Activated CD8-positive, alpha-beta T cell treated with anti-CD3 and anti-CD28 coated beads for 36 hours (primary cell): Measurements from ENCODE around the gene HCLS1. TPM values are rescaled to one million over a fixed set of nuclear protein-coding genes. Genes with fewer than 3 reads are reported as not detected.

Experiments used
- ATAC-seq: fragments of 200-7000 bp; cut with Tn5 transposase; one replicate; pipeline ENCODE4 v1.10.0; 2021; ENCODE audit warnings: mild to moderate bottlenecking, moderate library complexity
- CTCF ChIA-PET: fragments of 350-600 bp; sonication (Branson Sonifier 250); formaldehyde crosslinking; loops from one replicate; lab custom pipeline; 2021; ENCODE audit warnings: antibody characterized with exemption; lab: Charles Lee
- POLR2A ChIA-PET: fragments of 350-600 bp; sonication (Branson Sonifier 250); formaldehyde crosslinking; loops from one replicate; lab custom pipeline; 2021; ENCODE audit warnings: antibody characterized with exemption; lab: Charles Lee
- DNase-seq: peaks from one replicate; pipeline ENCODE4 v3.0.0-alpha.2; 2020
- H3K27ac Mint-ChIP-seq: one replicate; pipeline ENCODE4 v1.8.0; 2021; ENCODE audit warnings: mild to moderate bottlenecking, mixed read lengths
- H3K27me3 Mint-ChIP-seq: one replicate; pipeline ENCODE4 v1.8.0; 2021; ENCODE audit warnings: mixed read lengths
- H3K36me3 Mint-ChIP-seq: one replicate; pipeline ENCODE4 v1.8.0; 2021; ENCODE audit warnings: low read depth, mixed read lengths
- H3K4me1 Mint-ChIP-seq: one replicate; pipeline ENCODE4 v1.8.0; 2021; ENCODE audit warnings: low read depth, mixed read lengths
- H3K4me3 Mint-ChIP-seq: one replicate; pipeline ENCODE4 v1.8.0; 2021; ENCODE audit warnings: mild to moderate bottlenecking, moderate library complexity, mixed read lengths
- H3K9me3 Mint-ChIP-seq: one replicate; pipeline ENCODE4 v1.8.0; 2021; ENCODE audit warnings: mixed read lengths
- CTCF ChIP-seq: fragments of 200-600 bp; IDR thresholded peaks from one replicate; pipeline ENCODE4 v1.8.0; 2022; ENCODE audit warnings: antibody characterized with exemption, mild to moderate bottlenecking
- intact Hi-C: fragments of 100-400 bp; cut with micrococcal nuclease; formaldehyde crosslinking; loops from one replicate; pipeline ENCODE4 v1.10.0; 2022
- total RNA-seq, 2 experiments: library from RNA; stranded (reverse); gene quantifications; one replicate each; pipeline ENCODE4 v1.2.3, GENCODE V29; 2021

Gene HCLS1
- total RNA-seq, 2 experiments from 2014 or later = 196 to 199 TPM

GRCh38 chr3:121627622-121628021, 33.1 kb downstream of the HCLS1 start:
- intact Hi-C loops = no loop called here
- TF ChIP-seq CTCF = no peak
- Mint-ChIP-seq H3K9me3 (no peaks in the 10 kb centered on the region), H3K4me1 (no peaks in the 10 kb centered on the region), H3K4me3 (no peak overlapping the region), H3K36me3 (peaks cover 33% of the 10 kb centered on the region), H3K27me3 (no peaks in the 10 kb centered on the region), H3K27ac (no peak overlapping the region)
- DNase-seq (no peak), ATAC-seq (no peak)
- ChIA-PET POLR2A (no interaction called here), CTCF (no interaction called here)

- no peak for TF ChIP-seq CTCF
- no peaks in the 10 kb centered on the region for H3K9me3 Mint-ChIP-seq
- intact Hi-C loops = no loop called here
- DNase-seq (no peak), ATAC-seq (no peak)
- no peaks in the 10 kb centered on the region for H3K4me1 Mint-ChIP-seq
- no peak overlapping the region for H3K4me3 Mint-ChIP-seq
- CTCF ChIA-PET = no interaction called here
- no peak overlapping the region for H3K27ac Mint-ChIP-seq
- peaks cover 29% of the 10 kb centered on the region for H3K36me3 Mint-ChIP-seq
- H3K27me3 Mint-ChIP-seq = no peaks in the 10 kb centered on the region
- POLR2A ChIA-PET = no interaction called here
Observed at GRCh38 chr3:121627211-121627610, 33.5 kb downstream of the HCLS1 start.

- Mint-ChIP-seq H3K36me3 (peaks cover 23% of the 10 kb centered on the region), H3K27me3 (no peaks in the 10 kb centered on the region), H3K9me3 (no peaks in the 10 kb centered on the region), H3K4me1 (no peaks in the 10 kb centered on the region), H3K4me3 (no peak overlapping the region), H3K27ac (no peak overlapping the region)
- TF ChIP-seq CTCF = no peak
- ChIA-PET CTCF (no interaction called here), POLR2A (no interaction called here)
- DNase-seq (no peak), ATAC-seq (no peak)
- intact Hi-C loops = no loop called here
Observed at GRCh38 chr3:121626495-121626894, 34.2 kb downstream of the HCLS1 start.

GRCh38 chr3:121624147-121624899, 36.4 kb downstream of the HCLS1 start:
- ChIA-PET CTCF (no interaction called here), POLR2A (no interaction called here)
- ATAC-seq = no peak
- DNase-seq = no peak
- intact Hi-C loops = no loop called here
- H3K36me3 Mint-ChIP-seq = peaks cover 7% of the 10 kb centered on the region
- H3K27me3 Mint-ChIP-seq = no peaks in the 10 kb centered on the region
- H3K4me1 Mint-ChIP-seq = no peaks in the 10 kb centered on the region
- no peaks in the 10 kb centered on the region for H3K9me3 Mint-ChIP-seq
- no peak overlapping the region for H3K27ac Mint-ChIP-seq
- no peak overlapping the region for H3K4me3 Mint-ChIP-seq
- no peak for TF ChIP-seq CTCF

- DNase-seq (no peak), ATAC-seq (no peak)
- Mint-ChIP-seq H3K4me3 (no peak overlapping the region), H3K36me3 (no peaks in the 10 kb centered on the region), H3K27ac (no peak overlapping the region), H3K4me1 (no peaks in the 10 kb centered on the region), H3K9me3 (no peaks in the 10 kb centered on the region), H3K27me3 (no peaks in the 10 kb centered on the region)
- intact Hi-C loops = no loop called here
- POLR2A ChIA-PET = no interaction called here
- no peak for TF ChIP-seq CTCF
- CTCF ChIA-PET = no interaction called here
Observed at GRCh38 chr3:121621491-121621890, 39.2 kb downstream of the HCLS1 start.
